HG02852 (cell line): ENCODE results near the gene MIPEP.
"Not testable (repeated sequence)": the region's sequence is repeated elsewhere in the genome, so short reads cannot be mapped to it uniquely, and the experiment has no call there.

Experiments
- ATAC-seq: cut with Tn5 transposase; IDR thresholded peaks from one replicate; pipeline ENCODE4 v1.9.1; 2021; ENCODE audit warnings: mild to moderate bottlenecking, moderate library complexity; ENCODE audit not compliant: unreplicated experiment

MIPEP gene

GRCh38 chr13:23888658-23889614 is at the start of gene MIPEP:
Gene MIPEP, minus strand, starts transcription at chr13:23889400. Its CDS starts 80 bp downstream, at chr13:23889320.
- peak; percentile 92 for ATAC-seq

- ATAC-seq, result no peak
Observed at GRCh38 chr13:23934520-23934919, 45.3 kb upstream of the MIPEP start.

- ATAC-seq, result no peak
Observed at GRCh38 chr13:23928985-23929384, 39.8 kb upstream of the MIPEP start.

- ATAC-seq, result no peak
Observed at GRCh38 chr13:23923031-23923430, 33.8 kb upstream of the MIPEP start.

GRCh38 chr13:23922005-23922932 is 33.1 kb upstream of the MIPEP start:
- ATAC-seq, result no peak

GRCh38 chr13:23921451-23921888 is 32.3 kb upstream of the MIPEP start:
- no peak for ATAC-seq

- ATAC-seq, result no peak
Observed at GRCh38 chr13:23919006-23919405, 29.8 kb upstream of the MIPEP start.

GRCh38 chr13:23918208-23918607 is 29.0 kb upstream of the MIPEP start:
- ATAC-seq, result no peak

GRCh38 chr13:23915308-23915707 is 26.1 kb upstream of the MIPEP start:
- ATAC-seq, result no peak

- no peak for ATAC-seq
Observed at GRCh38 chr13:23912469-23912868, 23.3 kb upstream of the MIPEP start.

GRCh38 chr13:23909606-23910005 is 20.4 kb upstream of the MIPEP start:
- ATAC-seq, result no peak

GRCh38 chr13:23905766-23906165 is 16.6 kb upstream of the MIPEP start:
- ATAC-seq, result no peak

- ATAC-seq, result no peak
Observed at GRCh38 chr13:23903906-23904280, 14.7 kb upstream of the MIPEP start.

GRCh38 chr13:23902975-23903905 is 14.0 kb upstream of the MIPEP start:
- ATAC-seq, result no peak

GRCh38 chr13:23901365-23901764 is 12.2 kb upstream of the MIPEP start:
- ATAC-seq, result no peak

- no peak for ATAC-seq
Observed at GRCh38 chr13:23899555-23899954, 10.4 kb upstream of the MIPEP start.

- ATAC-seq, result no peak
Observed at GRCh38 chr13:23898101-23898500, 8.9 kb upstream of the MIPEP start.

- ATAC-seq, result not testable (repeated sequence)
Observed at GRCh38 chr13:23897452-23897919, 8.3 kb upstream of the MIPEP start, which contains the start of gene C1QTNF9B. Gene C1QTNF9B, minus strand, starts transcription at chr13:23897502.

- ATAC-seq, result not testable (repeated sequence)
Observed at GRCh38 chr13:23894746-23895145, 5.5 kb upstream of the MIPEP start.

GRCh38 chr13:23893791-23894190 is 4.6 kb upstream of the MIPEP start:
- not testable (repeated sequence) for ATAC-seq
